Middle frontal gyrus (tissue), 1 donor: ENCODE data around the gene HOXC13.

Experiments
- DNase-seq: peaks from one replicate; pipeline ENCODE4 v3.0.0-alpha.2; 2015; ENCODE audit warnings: low spot score; ENCODE audit errors: extremely low spot score

HOXC13 gene

DNA sequence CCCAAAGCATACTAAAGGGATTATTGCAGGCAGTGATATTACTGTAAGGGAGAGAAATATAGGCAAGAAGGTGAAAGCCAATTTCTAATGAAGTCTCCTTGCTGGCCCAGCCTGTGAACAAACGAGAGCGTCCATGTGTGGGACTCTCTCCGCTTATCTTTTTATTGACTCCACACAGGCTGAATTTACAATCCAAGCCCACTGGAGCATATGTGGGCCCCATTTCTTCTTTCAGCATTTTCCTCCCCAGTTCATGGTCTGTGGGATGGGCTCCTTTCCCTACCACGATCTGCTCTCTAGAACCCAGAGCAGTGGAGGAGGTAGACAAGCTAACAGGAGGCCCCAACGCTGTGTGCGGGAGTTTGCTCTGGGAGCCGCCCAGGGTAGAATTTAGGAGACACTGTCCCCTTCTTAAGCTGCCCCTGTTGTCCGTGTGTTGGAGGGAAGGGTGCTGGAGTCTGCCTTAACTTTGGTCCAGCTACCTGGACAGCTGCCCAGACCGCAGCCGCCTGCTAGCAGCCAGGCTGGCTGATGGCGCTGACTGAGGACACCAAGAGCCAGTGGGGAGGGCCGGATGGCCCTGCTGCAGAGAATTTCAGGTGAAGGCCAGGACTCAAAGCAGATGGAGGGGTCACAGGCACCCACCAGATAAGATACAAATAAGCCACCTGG is 31.1 kb downstream of the HOXC13 start:
- DNase-seq = no peak

DNA sequence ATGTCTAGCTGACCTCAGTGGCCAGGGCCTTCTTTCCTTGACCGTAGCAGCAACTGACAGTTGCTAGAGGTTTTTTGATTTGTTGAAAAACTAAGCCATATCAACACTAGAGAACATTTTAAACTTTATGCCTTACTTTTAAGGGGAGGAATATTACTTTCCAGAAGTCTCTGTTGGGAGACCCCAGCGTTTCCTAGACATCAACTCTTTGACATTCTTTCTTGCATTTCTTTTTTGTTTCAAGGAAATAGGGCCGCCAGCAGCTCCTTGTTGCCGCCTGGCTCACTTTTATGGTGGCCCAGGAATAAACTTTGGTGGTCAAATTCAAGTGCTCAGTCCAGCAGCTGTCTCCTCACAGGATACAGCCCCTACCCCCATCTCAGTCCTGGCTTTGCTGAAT is 31.8 kb downstream of the HOXC13 start:
- no peak for DNase-seq

DNA sequence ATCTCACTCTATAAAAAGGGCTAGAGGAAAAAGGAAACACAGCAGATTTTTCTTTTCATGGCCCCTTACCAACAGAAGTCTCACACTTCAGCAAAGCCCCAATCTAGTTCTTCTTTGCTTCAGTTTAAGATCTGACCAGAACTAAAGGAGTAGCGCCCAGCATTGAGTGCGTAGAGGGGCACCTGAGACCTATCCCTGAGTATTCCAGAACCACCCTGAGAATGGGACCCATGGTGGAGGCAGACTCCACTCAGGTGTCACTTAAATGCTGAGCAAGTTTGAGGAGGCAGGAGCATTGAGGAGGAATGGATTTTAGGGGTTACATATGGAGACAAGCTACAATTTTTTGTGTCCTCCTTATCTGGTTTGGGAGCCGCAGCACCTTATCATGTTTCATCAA is 32.5 kb downstream of the HOXC13 start:
- no peak for DNase-seq

DNA sequence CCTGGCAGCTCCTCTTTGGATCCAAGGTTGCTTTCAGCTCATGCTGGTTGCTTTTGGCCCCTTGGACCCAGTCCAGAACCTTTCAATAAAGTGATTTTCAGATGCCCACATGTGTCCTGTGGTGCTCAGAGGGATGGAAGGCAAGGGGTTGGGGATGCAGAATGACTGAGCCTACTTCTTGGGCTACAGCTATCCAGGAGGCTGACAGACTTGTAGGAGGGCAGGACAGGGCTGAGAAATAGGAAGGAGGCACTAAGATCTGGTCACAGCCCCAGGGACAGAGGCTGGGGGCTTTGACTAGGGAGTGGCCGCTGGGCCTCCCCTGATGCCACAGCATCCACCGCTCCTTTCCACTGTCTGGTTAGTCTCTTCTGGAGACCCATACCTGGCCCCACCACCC is 33.1 kb downstream of the HOXC13 start:
- DNase-seq = no peak

DNA sequence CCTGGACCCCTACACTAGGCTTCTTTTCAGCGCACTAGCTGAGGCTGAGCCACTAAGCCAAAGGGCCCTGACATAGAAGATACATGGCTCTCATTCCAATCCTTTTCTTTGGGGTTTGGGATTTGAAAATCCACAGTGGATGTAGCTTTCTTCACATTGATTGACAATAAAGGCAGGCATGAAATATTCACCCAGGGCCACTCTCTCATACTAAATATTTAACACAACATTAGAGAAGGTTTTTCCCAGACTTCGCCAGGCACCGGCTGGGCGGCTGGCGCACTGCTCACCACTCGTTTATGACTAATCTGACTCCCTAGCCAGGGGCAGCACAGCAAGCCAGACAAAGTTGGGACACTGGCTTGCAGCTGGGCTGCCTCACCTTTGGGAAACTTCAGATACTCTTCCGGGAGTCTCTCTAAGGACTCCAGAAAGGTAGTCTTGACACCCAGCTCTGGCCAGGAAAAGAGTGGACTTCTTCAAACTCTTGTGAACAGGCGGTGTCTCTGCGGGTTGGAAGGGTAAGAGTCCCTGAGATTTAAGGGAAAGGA is 33.6 kb downstream of the HOXC13 start:
- DNase-seq = no peak

DNA sequence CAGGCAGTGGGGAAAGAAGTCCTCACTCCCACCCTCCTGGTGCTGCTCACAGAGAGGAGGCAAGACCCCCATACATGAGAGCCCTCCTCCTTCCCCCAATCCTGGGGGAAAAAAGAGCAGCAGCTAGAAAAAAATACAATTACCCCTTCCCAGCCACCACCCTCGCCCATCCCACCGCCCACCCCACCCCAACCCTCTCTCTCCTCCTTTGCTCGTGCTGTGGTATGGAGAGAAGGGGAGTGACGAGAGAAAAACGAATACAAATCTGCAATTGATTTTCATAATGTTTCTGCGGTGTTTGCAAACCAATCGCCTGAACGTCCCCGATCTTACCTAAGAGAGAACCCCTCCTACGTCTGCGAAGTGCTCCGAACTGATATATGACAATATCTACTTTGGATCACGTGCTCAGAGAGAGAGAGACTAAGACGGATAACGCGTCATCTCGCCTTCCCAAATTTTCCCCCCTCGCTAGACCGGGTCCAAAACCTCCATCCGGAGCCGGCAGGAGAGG is 34.1 kb downstream of the HOXC13 start, which contains the start of gene HOXC11:
HOXC11 (plus strand) TSS at position 405 of the 514 bp plus-strand sequence. CDS start 116 bp downstream, outside the sequence.
- no peak for DNase-seq

DNA sequence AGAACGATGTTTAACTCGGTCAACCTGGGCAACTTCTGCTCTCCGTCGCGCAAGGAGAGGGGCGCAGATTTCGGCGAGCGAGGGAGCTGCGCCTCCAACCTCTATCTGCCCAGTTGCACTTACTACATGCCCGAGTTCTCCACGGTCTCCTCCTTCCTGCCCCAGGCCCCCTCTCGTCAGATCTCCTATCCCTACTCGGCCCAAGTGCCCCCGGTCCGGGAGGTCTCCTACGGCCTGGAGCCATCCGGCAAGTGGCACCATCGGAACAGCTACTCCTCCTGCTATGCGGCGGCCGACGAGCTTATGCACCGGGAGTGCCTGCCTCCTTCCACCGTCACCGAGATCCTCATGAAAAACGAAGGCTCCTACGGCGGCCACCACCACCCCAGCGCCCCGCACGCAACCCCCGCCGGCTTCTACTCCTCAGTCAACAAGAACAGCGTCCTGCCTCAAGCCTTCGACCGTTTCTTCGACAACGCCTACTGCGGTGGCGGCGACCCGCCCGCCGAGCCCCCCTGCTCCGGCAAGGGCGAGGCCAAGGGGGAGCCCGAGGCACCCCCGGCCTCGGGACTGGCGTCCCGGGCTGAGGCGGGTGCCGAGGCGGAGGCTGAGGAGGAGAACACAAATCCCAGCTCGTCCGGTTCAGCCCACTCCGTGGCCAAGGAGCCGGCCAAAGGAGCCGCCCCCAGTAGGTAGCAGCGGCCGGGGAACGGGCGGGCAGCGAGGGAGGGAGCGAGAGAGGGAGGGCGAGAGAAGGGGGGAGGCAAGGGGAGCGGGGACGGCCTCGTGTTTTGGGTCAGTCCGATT is 34.8 kb downstream of the HOXC13 start:
- DNase-seq = no peak

DNA sequence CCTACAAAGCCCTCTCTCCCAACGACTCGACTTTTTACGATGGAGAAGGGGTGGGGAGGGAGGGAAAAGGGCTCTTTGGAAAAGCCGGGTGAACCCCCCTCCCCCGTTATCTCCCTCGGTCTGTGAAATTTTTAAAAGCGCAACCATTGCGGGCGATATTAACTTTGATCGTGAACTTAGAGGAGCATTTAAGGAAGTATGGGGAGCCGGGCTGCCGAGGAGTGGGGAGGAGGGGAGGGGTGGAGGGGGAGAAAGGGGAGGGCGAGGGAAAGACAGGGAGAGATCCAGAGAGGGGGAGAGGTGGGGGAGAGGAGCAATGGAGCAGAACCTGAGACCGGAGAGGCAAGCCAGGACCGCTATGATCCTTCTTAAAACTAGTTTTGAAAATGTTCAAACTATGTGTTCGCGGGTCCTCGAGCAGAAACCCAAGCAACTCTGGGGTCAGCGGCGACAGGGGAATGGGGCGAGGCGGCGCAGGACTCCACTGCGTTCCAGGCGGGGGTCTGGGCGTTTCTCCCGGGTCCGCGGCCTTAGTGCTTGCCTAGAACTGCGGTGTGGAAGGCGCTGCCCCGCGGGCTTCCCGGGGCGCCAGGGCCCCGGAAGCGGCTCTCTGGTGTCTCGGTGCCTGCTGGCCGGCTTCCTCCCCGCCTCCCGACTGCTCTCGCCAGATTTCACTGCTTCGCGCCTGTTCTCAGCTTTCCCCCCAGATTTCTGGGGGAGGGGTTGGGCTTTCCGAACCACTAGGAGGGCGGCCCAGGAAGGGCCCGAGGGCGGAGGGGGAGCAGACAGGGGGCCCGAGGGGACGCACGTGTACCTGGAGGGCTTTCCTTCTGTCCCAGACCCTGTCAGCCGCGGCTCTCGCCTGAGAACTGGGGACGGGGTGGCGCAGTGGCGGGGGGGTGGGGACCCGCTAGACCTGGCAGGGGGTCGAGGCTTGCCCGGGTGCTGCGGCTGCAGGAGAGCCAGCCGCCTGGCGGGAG is 35.7 kb downstream of the HOXC13 start, which contains the start of gene HOTAIR:
HOTAIR (minus strand) TSS at position 871 of the 980 bp plus-strand sequence.
- no peak for DNase-seq

DNA sequence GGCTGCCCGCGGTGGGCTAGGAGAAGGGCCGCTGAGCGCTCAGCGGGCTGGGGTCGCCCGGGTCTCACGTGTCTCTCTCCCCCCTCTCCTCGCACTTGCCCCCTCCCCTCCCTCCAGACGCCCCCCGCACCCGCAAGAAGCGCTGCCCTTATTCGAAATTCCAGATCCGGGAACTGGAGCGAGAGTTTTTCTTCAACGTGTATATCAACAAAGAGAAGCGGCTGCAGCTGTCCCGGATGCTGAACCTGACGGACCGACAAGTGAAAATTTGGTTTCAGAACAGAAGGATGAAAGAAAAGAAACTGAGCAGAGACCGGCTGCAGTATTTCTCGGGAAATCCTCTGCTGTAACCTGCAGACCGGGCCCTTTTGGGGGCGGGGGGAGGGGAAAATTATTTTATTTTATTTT is 36.4 kb downstream of the HOXC13 start:
- DNase-seq = no peak

DNA sequence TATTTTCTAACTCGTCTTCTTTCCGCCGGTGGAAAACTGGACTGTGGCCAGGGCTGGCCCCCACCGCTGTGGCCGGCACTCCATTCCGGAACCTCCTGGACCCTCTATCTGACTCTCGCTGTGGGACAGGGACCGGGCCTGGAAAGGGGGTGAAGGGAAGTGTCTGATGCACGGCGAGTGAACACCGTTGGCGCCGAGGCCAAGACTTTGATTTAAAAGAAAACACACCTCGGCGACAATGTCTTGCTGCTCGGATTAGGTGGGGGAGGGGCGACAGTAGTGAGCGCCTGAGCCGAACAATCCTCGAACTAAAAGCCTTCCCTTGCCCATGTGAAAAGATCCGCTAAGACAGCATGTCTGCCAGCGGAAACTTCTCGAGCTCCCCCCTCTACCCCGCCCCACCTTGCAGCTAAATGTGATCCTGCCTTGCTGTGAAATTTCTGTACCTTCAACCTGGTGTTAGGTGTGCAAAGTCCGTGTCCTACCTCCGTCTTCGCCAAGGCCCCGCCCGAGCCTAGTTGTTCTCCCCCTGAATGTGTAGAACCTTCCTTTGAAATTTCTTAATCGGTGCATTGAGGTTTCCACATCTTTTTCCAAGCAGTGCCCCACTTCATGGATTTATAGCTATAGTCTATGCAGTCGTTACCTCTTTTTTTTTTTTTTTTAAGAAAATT is 37.0 kb downstream of the HOXC13 start:
- DNase-seq = no peak

DNA sequence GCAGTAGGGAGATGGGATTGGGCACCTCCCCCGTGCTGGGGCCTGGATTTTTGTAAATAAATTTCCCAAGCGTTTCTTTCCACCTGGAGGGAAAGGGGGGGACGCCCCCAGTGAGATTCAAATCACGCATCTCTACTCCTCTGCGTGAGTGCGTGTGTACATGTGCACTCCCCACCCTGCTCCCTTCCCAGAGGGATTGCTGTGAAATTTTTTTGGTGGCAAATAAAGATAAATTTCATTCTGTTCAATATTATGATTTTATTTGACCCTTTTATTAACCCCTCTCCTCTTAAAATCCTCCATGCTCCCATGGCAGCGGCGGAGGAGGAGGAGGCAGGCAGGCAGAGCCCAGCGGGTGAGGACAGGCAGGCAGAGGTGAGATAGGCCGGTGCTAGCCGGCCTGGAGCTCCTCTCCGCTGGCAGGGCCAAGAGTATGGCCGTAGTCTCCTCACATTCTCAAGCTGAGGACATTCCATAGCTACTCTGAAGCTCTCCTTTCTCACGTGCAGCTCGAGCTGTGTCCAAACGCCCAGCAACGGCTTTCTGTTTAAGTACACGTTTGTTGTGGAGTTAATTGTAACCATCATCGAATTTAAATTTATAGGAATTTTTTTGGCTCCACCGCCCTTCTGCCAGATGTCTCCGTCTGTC is 37.7 kb downstream of the HOXC13 start:
- no peak for DNase-seq

DNA sequence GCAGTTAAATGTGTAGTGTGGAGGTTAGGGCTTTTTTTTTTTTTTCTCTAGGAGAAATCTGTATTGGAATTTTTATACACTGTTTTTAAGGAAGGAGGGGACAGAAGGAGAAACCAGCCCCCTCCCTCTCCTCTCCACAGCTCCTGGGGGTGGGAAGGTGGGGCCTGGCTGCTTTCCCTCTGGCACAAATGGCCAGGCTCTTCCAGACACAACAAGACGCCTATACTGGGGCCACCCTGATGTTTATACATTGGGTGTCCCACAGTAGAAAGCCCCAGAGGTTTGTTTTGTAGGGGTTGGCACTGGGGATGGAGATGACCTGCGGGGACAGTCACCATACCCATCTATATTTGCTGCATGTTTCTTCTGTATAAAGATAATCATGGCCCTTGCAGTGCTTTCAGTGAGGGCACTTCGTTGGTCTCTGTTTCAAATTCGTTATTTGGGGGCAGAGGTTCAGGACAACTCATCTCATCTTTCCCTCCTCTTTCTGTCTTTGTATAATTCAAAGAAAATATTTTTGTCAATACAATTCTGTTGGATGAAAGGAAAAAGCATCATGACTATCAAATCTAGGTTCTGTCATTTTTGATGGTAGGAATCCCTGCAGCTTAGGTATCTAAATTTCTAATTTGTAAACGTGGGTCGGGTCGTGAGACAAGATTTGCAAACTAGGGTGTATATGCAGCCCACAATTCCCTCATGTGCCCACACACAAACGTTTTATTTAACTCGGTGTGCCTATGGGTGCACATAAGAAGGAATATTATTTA is 38.4 kb downstream of the HOXC13 start:
- no peak for DNase-seq

DNA sequence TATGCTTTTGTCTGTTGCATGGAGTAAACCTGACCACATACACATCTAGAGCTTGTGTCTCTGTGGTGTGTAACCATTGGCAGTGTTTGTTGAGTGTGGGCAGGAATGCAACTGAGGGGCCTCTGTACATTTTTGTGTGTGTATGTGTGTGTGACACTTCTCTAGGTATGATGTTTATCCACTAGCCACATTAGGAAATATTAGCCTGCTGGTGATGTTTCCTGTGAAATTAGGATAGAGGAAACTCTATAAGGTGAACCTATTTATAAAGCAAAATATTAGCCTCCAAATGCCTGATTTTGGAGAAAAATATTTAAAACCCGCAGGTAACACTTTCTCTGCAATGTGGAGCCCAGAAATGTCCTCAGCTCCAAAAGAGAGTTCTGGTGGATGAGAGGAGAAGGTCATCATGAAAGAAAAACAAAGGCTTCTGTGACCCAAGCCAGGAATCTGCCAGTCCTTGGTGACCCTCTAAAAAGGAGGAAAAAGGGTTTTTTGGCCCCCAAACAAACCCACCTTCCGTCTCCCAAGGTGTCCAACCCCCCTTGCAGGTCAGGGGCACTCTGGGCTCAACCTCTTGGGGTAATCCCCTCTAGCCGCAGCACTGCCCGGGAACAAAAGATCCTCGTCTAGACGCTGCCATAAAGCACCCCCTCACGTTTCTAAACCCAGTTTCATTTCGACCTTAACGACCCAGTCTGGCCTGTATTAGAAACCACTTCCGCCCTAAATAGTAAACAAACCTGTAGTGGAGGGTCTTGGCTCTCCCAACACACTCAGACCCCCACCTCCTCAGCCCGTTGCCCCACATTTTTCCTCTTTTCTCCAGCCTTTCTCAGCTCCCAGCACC is 39.2 kb downstream of the HOXC13 start:
- DNase-seq = no peak

DNA sequence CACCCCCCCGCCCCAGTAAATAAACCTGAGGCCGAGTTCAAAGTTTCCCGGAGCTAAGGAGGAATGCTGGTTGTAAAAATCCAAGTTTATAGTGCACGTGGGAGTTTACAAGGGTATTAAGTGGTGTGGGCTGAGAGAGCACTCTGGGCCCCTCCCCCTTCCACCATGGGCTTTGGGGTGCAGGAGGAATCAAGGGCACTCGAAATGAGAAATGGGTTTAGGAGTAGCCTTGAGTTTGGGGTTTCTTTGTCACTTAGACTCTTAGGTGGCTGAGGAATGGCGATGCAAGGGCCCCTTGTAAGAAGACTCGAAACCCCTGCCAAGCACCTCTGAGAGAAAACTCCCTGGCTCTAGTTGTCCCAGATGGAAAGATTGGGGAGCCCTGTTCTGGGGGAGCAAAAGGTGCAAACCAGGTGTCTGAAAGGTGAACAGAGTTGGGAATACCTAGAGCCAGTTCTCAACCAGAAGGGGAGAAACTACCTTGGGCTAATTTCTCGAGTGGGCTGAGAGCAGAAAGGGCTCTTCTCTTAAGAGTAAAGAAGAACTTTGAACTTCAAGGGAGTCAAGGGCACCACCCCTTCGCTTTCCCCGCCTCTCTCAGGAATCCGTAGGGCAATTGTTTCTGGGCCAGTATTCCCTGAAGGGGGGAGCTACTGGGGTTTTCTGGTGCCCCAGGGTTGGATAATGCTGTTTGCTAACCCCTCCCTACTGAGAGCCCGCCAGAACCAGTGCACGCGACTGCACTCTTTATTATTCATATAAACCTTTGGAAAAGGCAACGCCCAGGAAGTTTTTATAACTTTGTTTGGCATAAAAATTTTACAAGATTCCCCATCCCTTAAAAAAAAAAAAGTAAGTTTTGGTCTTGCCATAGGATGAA is 40.1 kb downstream of the HOXC13 start:
- DNase-seq = no peak

DNA sequence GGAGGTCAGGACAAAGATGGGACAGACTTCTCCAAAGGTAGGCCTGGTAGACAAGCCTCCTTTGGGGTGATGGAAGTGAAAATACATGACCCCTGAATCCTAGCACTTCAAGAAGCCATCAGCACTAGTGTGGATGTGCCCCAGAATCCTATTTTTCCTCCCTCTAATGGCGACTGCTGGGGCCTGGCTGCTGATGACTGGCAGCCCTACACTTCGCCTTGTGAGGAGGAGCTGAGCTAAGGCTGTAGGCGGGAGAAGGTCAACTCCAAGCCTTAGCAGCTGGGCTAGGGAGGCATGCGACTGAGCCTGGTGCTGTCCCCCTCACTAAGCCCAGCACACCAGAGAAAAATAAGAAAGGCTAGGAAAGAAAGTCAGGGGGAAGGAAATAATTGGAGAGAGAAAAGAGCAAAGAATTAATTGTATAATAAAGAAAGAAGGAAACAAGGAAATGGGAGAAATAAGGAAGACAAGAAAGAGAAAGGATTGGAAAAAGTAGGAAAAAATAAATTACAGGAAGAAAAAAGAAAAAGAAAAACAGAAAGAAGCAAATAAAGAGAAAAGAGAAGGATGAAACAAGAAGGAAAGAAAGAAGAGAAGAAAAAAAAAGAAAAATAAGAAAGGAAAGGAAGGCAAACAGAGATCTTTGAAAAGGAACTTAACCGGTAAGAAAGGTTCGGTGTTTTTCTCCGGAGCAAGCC is 41.6 kb downstream of the HOXC13 start:
- DNase-seq = no peak

DNA sequence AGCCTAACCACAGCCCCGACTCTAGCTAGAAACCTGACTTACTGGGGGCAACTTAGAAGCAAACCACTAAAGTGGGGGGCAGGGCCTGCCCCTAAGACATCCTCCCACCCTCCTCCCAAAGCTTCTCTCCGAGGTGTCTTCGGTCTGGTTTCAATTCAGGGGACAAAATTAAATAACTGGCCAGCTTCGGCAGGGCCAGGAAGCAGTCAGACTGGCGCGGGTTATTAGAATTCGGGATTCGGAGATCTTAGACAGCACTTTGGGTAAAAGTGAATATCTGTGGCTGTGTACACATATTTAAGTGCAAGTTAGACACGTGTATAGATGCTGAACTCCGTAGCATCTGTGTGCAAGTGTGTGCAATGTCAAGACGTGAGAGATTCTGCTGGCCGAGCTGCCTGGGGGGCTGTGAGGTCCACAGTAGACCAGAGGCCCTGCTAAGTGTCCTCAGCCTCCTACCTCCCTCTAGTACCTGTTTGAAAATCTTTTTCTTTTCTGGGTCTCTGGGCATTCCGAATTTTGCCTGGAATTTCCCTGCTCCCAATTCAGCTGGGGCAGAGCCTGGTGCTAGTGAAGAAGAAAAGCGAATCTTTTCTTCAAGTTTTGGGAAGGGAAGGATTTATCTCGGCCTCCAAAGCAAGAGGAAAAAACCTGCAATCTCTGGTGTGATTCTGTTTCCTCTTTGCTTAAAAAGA is 42.3 kb downstream of the HOXC13 start:
- no peak for DNase-seq
